MCF 10A (cell line): Measurements from ENCODE around the gene NDUFS2. TPM values are rescaled to one million over a fixed set of nuclear protein-coding genes. Genes with fewer than 3 reads are reported as not detected.

ENCODE experiments used
- BruUV-seq: library from RNA; stranded (reverse); fragments of 400-500 nt; replicated peaks from 2 replicates; lab custom pipeline; 2021; lab: Mats Ljungman, UMichigan
- CTCF ChIA-PET: fragments of 300-600 bp; sonication (Branson Sonifier 250); formaldehyde crosslinking; extraction: SDS; loops from one replicate; lab custom pipeline; 2021; ENCODE audit warnings: antibody characterized with exemption, inconsistent platforms; lab: Yijun Ruan, JAX
- POLR2A ChIA-PET: fragments of 300-600, 350-650 bp; sonication (Branson Sonifier 250); formaldehyde crosslinking; extraction: SDS; loops from one replicate; lab custom pipeline; 2020; ENCODE audit warnings: antibody characterized with exemption, inconsistent platforms; lab: Yijun Ruan, JAX
- DNase-seq: peaks from one replicate; pipeline ENCODE4 v3.0.0-alpha.2; 2018; ENCODE audit not compliant: unreplicated experiment
- H3K27ac Mint-ChIP-seq: one replicate; pipeline ENCODE4 v1.8.0; 2022; ENCODE audit warnings: mild to moderate bottlenecking, low read depth, mixed read lengths; ENCODE audit not compliant: unreplicated experiment
- H3K27me3 Mint-ChIP-seq: one replicate; pipeline ENCODE4 v1.8.0; 2022; ENCODE audit warnings: mixed read lengths; ENCODE audit not compliant: insufficient read depth, unreplicated experiment
- H3K36me3 Mint-ChIP-seq: one replicate; pipeline ENCODE4 v1.8.0; 2022; ENCODE audit warnings: mild to moderate bottlenecking, moderate library complexity, mixed read lengths; ENCODE audit not compliant: insufficient read depth, unreplicated experiment
- H3K4me1 Mint-ChIP-seq: one replicate; pipeline ENCODE4 v1.8.0; 2022; ENCODE audit warnings: mixed read lengths; ENCODE audit not compliant: insufficient read depth, unreplicated experiment
- H3K4me3 Mint-ChIP-seq: one replicate; pipeline ENCODE4 v1.8.0; 2022; ENCODE audit warnings: mild to moderate bottlenecking, moderate library complexity, mixed read lengths; ENCODE audit not compliant: unreplicated experiment
- H3K9me3 Mint-ChIP-seq: one replicate; pipeline ENCODE4 v1.8.0; 2022; ENCODE audit warnings: mixed read lengths; ENCODE audit not compliant: unreplicated experiment
- CTCF ChIP-seq: fragments of 200-600 bp; IDR thresholded peaks from one replicate; pipeline ENCODE4 v1.8.0; 2022; ENCODE audit warnings: antibody characterized with exemption, mild to moderate bottlenecking; ENCODE audit not compliant: unreplicated experiment
- intact Hi-C: fragments of 100-400 bp; cut with micrococcal nuclease; formaldehyde crosslinking; loops from 2 replicates; pipeline ENCODE4 v1.14.1; 2022
- total RNA-seq: library from RNA; stranded (reverse); gene quantifications from 2 replicates; pipeline ENCODE4 v1.2.3, GENCODE V29; 2022

Gene NDUFS2
- total RNA-seq, 1 experiment from 2014 or later: 149 TPM

- TF ChIP-seq CTCF: no peak
- H3K27ac Mint-ChIP-seq: no peak overlapping the region
- CTCF ChIA-PET: interaction anchor here (0.8 kb wide), 1 partner anchor 19 kb away, joined by 4 read pairs; no protein-coding TSS in a partner anchor
- H3K4me1 Mint-ChIP-seq: peaks cover 33% of the 10 kb centered on the region
- no TSS peak for BruUV-seq
- POLR2A ChIA-PET: no interaction called here
- no peak overlapping the region for H3K4me3 Mint-ChIP-seq
- peaks cover 65% of the 10 kb centered on the region for H3K36me3 Mint-ChIP-seq
- no peaks in the 10 kb centered on the region for H3K9me3 Mint-ChIP-seq
- intact Hi-C loops: no loop called here
- no peaks in the 10 kb centered on the region for H3K27me3 Mint-ChIP-seq
- DNase-seq: no peak
Observed at GRCh38 chr1:161173711-161174110, 28.5 kb upstream of the NDUFS2 start.

DNA sequence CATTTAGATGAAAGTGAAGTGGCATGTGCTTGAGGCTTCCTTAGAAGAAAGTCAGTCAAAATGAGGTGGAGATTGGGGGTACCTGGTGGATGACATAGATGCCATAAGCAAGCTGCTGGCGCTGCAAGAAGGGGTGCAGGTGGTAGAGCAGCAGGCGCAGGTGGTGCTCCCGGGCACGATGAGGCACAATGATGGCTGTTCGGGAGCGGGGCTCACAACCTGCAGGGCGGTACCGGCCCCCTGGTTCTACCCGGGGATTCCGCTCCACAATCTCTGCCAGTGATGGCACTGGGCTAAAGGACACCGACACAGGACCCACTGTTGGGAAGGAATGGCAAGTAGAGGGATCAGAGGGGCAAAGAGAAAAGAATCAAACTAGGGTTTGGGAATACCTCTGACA is 27.3 kb upstream of the NDUFS2 start:
- no TSS peak for BruUV-seq
- CTCF ChIA-PET: interaction anchor here (3.3 to 3.5 kb wide), 2 partner anchors 8 to 18 kb away, joined by 24 to 33 read pairs; partner anchors contain the start of gene PPOX
- H3K36me3 Mint-ChIP-seq: peaks cover 53% of the 10 kb centered on the region

GRCh38 chr1:161175771-161176453 is 26.3 kb upstream of the NDUFS2 start:
- CTCF ChIA-PET: interaction anchor here (0.5 to 3.5 kb wide), 11 partner anchors 9 to 351 kb away, joined by 3 to 33 read pairs (median 5); partner anchors contain the start of genes FCER1G, PPOX and TOMM40L
- Mint-ChIP-seq H3K4me1 (peaks cover 33% of the 10 kb centered on the region), H3K9me3 (no peaks in the 10 kb centered on the region), H3K27ac (peak overlapping the region; percentile 92), H3K4me3 (peak overlapping the region; percentile 86), H3K27me3 (no peaks in the 10 kb centered on the region), H3K36me3 (peaks cover 44% of the 10 kb centered on the region)
- BruUV-seq: no TSS peak
- no peak for DNase-seq
- intact Hi-C loops: no loop called here
- no peak for TF ChIP-seq CTCF
- POLR2A ChIA-PET: interaction anchor here (0.6 to 3.3 kb wide), 17 partner anchors 9 to 914 kb away, joined by 3 to 101 read pairs (median 7); partner anchors contain the start of genes DCAF8, DEDD, F11R and NDUFS2

More for the DNA sequence above, 27.3 kb upstream of the NDUFS2 start:
- H3K27me3 Mint-ChIP-seq: no peaks in the 10 kb centered on the region
- no peaks in the 10 kb centered on the region for H3K9me3 Mint-ChIP-seq
- POLR2A ChIA-PET: interaction anchor here (3.3 kb wide), 1 partner anchor 8 kb away, joined by 101 read pairs; the partner anchor contains the start of gene PPOX
- intact Hi-C loops: no loop called here
- peaks cover 33% of the 10 kb centered on the region for H3K4me1 Mint-ChIP-seq
- H3K27ac Mint-ChIP-seq: peak overlapping the region; percentile 10
- no peak overlapping the region for H3K4me3 Mint-ChIP-seq
- no peak for TF ChIP-seq CTCF
- DNase-seq: no peak

- peaks cover 33% of the 10 kb centered on the region for H3K4me1 Mint-ChIP-seq
- CTCF ChIA-PET: interaction anchor here (0.5 to 3.5 kb wide), 14 partner anchors 10 to 1594 kb away, joined by 3 to 33 read pairs (median 4); partner anchors contain the start of genes ADAMTS4, FCER1G, PPOX and TOMM40L
- intact Hi-C loops: loop anchor here (1.0 kb wide), 1 partner anchor 10 kb away; the partner anchor contains the start of gene PPOX
- peak overlapping the region; percentile 86 for H3K4me3 Mint-ChIP-seq
- POLR2A ChIA-PET: interaction anchor here (0.6 to 3.3 kb wide), 21 partner anchors 10 to 914 kb away, joined by 3 to 101 read pairs (median 6); partner anchors contain the start of genes DCAF8, DEDD, F11R and NDUFS2
- peak overlapping the region; percentile 92 for H3K27ac Mint-ChIP-seq
- H3K27me3 Mint-ChIP-seq: no peaks in the 10 kb centered on the region
- BruUV-seq: no TSS peak
- DNase-seq: no peak
- no peaks in the 10 kb centered on the region for H3K9me3 Mint-ChIP-seq
- TF ChIP-seq CTCF: no peak
- peaks cover 38% of the 10 kb centered on the region for H3K36me3 Mint-ChIP-seq
Observed at GRCh38 chr1:161176468-161177111, 25.6 kb upstream of the NDUFS2 start.
